Fibroblast of skin of right biceps (primary cell): ENCODE data around the gene PTPN23.

Source experiments
- DNase-seq: peaks from one replicate; pipeline ENCODE4 v3.0.0-alpha.2; 2013

The PTPN23 gene

GRCh38 chr3:47406762-47407149 is 25.9 kb downstream of the PTPN23 start:
- DNase-seq, result no peak

GRCh38 chr3:47407237-47407636 is 26.4 kb downstream of the PTPN23 start:
- no peak for DNase-seq

GRCh38 chr3:47407896-47408838 is 27.3 kb downstream of the PTPN23 start:
- no peak for DNase-seq

GRCh38 chr3:47408839-47409229 is 28.0 kb downstream of the PTPN23 start:
- no peak for DNase-seq

GRCh38 chr3:47409284-47409683 is 28.5 kb downstream of the PTPN23 start:
- DNase-seq, result no peak

- DNase-seq, result no peak
These were observed 29.0 kb downstream of the PTPN23 start for GRCh38 chr3:47409688-47410416.

GRCh38 chr3:47410417-47410720 is 29.5 kb downstream of the PTPN23 start:
- no peak for DNase-seq

- no peak for DNase-seq
These were observed 30.2 kb downstream of the PTPN23 start for GRCh38 chr3:47410801-47411646.

- no peak for DNase-seq
These were observed 31.1 kb downstream of the PTPN23 start for GRCh38 chr3:47411696-47412452.

GRCh38 chr3:47412453-47412756 is 31.6 kb downstream of the PTPN23 start:
- DNase-seq, result no peak

GRCh38 chr3:47412842-47413520 is 32.2 kb downstream of the PTPN23 start:
- no peak for DNase-seq

- DNase-seq, result no peak
These were observed 32.9 kb downstream of the PTPN23 start for GRCh38 chr3:47413751-47414150.

GRCh38 chr3:47414161-47414564 is 33.3 kb downstream of the PTPN23 start:
- no peak for DNase-seq

GRCh38 chr3:47414666-47415587 is 34.1 kb downstream of the PTPN23 start:
- no peak for DNase-seq

GRCh38 chr3:47416041-47416440 is 35.2 kb downstream of the PTPN23 start:
- DNase-seq, result no peak

- no peak for DNase-seq
These were observed 37.6 kb downstream of the PTPN23 start for GRCh38 chr3:47418167-47419082.

GRCh38 chr3:47419083-47420043 is 38.5 kb downstream of the PTPN23 start:
- no peak for DNase-seq

- DNase-seq, result no peak
These were observed 39.2 kb downstream of the PTPN23 start for GRCh38 chr3:47420044-47420430.
